GM12872 (cell line): ENCODE measurements around the gene ZMYM2.
A peak's percentile ranks its signal among the peaks of the same experiment; 100 is the strongest.

Source experiments
- TF ChIP-seq, protein P1 (sequence below): IDR thresholded peaks from 3 replicates; pipeline ENCODE4 v1.5.1; 2011; ENCODE audit warnings: low read depth, mild to moderate bottlenecking, low read length, moderate library complexity; ENCODE audit not compliant: insufficient read depth

ZMYM2 gene

DNA sequence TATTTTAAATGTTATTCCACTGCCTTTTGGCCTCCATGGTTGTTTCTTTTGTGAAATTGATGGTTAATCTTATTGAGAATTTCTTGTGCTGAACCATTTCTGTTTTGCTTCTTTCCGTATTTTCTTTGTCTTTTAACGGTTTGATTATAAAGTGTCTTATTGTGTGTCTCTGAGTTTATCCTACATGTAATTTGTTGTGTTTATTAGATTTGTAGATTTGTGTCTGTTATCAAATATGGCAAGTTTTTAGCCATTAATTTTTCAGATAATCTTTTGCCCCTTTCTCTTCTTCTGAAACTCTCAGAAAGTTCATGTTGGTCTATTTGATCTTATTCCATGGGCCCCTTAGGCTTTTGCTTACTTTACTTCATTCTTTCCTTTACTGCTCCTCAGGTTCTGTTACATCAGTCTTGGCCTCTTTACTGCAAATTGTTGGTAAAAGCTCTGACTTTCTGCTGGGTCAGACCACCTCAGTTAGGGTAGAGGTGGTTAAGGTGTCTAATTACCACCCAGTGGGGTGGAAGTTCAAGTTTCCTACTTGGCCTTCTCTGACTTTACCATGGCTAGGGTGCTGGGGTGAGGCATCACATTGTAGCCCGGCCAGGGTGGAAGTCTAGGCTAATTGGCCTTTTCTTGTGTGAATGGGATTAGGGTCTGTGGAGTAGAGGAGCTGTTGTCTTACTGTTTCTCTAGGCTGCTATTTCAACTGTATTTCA, 58.3 kb downstream of the ZMYM2 start:
- TF ChIP-seq, protein P1, sequence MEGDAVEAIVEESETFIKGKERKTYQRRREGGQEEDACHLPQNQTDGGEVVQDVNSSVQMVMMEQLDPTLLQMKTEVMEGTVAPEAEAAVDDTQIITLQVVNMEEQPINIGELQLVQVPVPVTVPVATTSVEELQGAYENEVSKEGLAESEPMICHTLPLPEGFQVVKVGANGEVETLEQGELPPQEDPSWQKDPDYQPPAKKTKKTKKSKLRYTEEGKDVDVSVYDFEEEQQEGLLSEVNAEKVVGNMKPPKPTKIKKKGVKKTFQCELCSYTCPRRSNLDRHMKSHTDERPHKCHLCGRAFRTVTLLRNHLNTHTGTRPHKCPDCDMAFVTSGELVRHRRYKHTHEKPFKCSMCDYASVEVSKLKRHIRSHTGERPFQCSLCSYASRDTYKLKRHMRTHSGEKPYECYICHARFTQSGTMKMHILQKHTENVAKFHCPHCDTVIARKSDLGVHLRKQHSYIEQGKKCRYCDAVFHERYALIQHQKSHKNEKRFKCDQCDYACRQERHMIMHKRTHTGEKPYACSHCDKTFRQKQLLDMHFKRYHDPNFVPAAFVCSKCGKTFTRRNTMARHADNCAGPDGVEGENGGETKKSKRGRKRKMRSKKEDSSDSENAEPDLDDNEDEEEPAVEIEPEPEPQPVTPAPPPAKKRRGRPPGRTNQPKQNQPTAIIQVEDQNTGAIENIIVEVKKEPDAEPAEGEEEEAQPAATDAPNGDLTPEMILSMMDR = no peak

DNA sequence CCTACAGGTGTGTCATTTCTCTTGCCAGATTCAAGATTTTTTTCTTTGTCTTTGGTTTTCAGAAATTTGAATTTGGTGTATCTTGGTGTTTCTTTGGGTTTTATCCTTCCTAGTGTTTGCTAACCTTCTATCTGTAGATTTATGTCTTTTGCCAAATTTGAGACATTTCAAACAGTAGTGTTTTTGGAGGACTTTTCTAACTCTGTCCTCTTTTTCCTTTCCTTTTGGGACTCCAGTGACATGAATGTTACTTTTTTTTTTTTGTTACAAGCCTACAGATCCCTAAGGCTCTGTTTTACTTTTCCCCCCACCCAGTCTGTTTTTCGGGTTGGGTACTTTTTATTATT, 58.8 kb downstream of the ZMYM2 start:
- TF ChIP-seq, protein P1 = no peak

DNA sequence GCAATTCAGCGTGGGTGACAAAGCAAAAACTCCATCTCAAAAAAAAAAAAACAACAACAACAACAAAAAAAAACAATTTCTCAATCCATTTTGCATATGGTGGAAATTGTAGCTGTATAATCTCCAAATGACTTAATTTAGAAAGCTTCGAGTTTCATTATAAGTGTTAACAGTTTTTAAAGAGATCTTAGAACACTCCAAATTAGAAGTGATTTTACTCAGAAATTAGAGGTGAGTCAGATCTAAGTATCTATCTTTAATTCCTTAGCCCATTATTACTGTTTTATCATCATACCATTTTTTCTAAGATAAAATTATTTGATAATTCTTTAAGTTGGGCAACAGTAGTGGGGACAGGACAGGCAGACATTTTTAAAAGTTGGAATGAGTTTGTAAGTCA, 60.5 kb downstream of the ZMYM2 start:
- TF ChIP-seq, protein P1 = no peak

DNA sequence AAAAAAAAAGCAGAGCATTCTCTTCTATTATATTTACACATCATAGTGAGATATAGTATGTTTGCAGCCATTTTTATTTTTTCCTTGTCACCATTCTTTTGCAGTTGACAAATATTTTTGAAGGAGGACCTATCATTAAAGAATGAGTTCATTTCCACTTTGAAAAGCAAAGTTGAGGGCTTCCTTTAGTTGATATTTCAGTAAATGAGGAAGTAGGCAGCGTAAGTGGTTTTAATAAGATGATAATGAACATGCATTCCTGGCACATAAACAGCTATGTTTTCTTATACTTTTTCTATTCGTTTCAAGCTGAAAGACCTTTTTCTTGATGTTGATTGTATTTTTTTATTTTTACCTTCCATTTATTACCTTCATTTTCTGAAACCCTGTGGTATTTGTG, 66.2 kb downstream of the ZMYM2 start:
- TF ChIP-seq, protein P1 = no peak

DNA sequence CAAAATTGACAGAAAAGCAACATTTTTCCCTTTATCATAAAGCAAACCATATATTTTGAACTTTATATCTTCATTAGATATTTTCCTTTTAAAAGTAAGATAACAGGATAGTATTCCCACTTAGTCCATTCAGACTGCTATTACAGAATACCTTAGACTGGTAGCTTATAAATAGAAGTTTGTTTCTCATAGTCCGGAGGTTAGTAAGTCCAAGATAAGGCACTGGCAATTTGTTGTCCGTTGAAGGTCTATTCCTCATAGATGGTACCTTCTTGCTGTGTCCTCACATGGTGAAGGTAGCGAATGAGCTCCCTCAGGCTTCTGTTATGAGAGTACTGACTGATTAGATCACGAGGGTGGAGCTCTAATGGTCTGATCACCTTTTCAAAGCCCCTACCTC, 70.4 kb downstream of the ZMYM2 start:
- TF ChIP-seq, protein P1 = no peak

DNA sequence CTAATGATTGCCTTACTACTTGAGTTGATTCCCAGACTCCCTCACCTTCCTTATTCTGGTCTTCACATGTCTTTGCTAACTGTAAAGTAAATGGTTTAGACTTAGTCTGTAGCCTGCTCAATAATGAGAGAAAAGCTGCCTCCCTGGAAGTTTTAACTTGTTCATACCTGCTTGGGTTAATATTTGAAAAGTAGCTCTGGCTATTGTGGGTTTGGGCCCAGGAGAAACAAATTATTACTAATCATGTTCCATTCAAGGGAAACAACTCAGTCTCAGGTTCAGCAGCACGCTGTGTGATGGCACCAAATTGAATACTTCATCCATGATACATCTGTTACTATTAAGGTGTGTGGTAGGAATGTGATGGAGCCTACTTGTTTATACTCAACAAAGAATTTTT, 75.0 kb downstream of the ZMYM2 start:
- TF ChIP-seq, protein P1 = no peak

DNA sequence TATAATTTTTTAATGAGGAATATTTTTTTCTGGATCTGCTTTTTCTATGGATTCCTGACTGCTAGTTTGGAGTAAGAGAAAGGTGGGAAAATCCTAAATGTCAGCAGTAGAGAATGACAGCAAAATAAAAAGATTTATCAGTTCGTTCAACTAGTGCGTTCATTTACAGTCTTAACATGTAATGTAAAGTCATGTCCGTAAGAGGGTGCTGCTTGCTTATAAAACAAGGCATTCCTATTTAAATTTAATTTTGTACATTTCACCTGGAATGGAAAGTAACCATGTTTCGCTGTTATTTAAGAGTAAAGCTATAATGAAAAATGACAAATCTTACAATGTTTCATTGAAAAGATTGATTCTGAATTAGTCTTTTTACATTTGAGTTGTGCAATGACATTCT, 76.6 kb downstream of the ZMYM2 start:
- TF ChIP-seq, protein P1 = 0 out of 3 replicates have a peak, but pooled peaks have one; percentile 19
